ENCODE results near the gene TRIM22. TPM values are rescaled to one million over a fixed set of nuclear protein-coding genes. Genes with fewer than 3 reads are reported as not detected.
"Not testable (repeated sequence)": the region's sequence is repeated elsewhere in the genome, so short reads cannot be mapped to it uniquely, and the experiment has no call there.

The TRIM22 gene
- polyA plus RNA-seq, 4 donors: 6.9 to 10.6 (median 7.9) TPM

- no peak for DNase-seq (ENCODE audit: low read depth in 4 of 4, low spot score in 3 of 4)
Observed at GRCh38 chr11:5690216-5690615, 626 bp downstream of the TRIM22 start.

- no peak for DNase-seq (ENCODE audit: low read depth in 4 of 4, low spot score in 3 of 4)
Observed at GRCh38 chr11:5690736-5691135, 1.1 kb downstream of the TRIM22 start.

- not testable (repeated sequence) for DNase-seq (ENCODE audit: low read depth in 4 of 4, low spot score in 3 of 4)
Observed at GRCh38 chr11:5691238-5691963, 1.8 kb downstream of the TRIM22 start.

- no peak for DNase-seq (ENCODE audit: low read depth in 4 of 4, low spot score in 3 of 4)
Observed at GRCh38 chr11:5691964-5692361, 2.4 kb downstream of the TRIM22 start.

GRCh38 chr11:5694642-5695041 lies 5.1 kb downstream of the TRIM22 start:
- no peak for DNase-seq (ENCODE audit: low read depth in 4 of 4, low spot score in 3 of 4)

- no peak for DNase-seq (ENCODE audit: low read depth in 4 of 4, low spot score in 3 of 4)
Observed at GRCh38 chr11:5695580-5695979, 6.0 kb downstream of the TRIM22 start.

- no peak for DNase-seq (ENCODE audit: low read depth in 4 of 4, low spot score in 3 of 4)
Observed at GRCh38 chr11:5696210-5696609, 6.6 kb downstream of the TRIM22 start.

- no peak for DNase-seq (ENCODE audit: low read depth in 4 of 4, low spot score in 3 of 4)
Observed at GRCh38 chr11:5698281-5698680, 8.7 kb downstream of the TRIM22 start.

GRCh38 chr11:5700421-5701054 lies 10.9 kb downstream of the TRIM22 start:
- no peak for DNase-seq (ENCODE audit: low read depth in 4 of 4, low spot score in 3 of 4)

GRCh38 chr11:5701055-5701577 lies 11.5 kb downstream of the TRIM22 start:
- no peak for DNase-seq (ENCODE audit: low read depth in 4 of 4, low spot score in 3 of 4)

- no peak for DNase-seq (ENCODE audit: low read depth in 4 of 4, low spot score in 3 of 4)
Observed at GRCh38 chr11:5703741-5704536, 14.3 kb downstream of the TRIM22 start.

- DNase-seq (ENCODE audit: low read depth in 4 of 4, low spot score in 3 of 4): no peak
Observed at GRCh38 chr11:5705688-5706087, 16.1 kb downstream of the TRIM22 start.

- no peak for DNase-seq (ENCODE audit: low read depth in 4 of 4, low spot score in 3 of 4)
Observed at GRCh38 chr11:5712507-5712906, 22.9 kb downstream of the TRIM22 start.

GRCh38 chr11:5713695-5714094 lies 24.1 kb downstream of the TRIM22 start:
- no peak for DNase-seq (ENCODE audit: low read depth in 4 of 4, low spot score in 3 of 4)

GRCh38 chr11:5716518-5716917 lies 26.9 kb downstream of the TRIM22 start:
- DNase-seq (ENCODE audit: low read depth in 4 of 4, low spot score in 3 of 4): not testable (repeated sequence)

- no peak for DNase-seq (ENCODE audit: low read depth in 4 of 4, low spot score in 3 of 4)
Observed at GRCh38 chr11:5719703-5720495, 30.3 kb downstream of the TRIM22 start.

GRCh38 chr11:5722622-5723021 lies 33.0 kb downstream of the TRIM22 start:
- no peak for DNase-seq (ENCODE audit: low read depth in 4 of 4, low spot score in 3 of 4)

GRCh38 chr11:5726351-5726750 lies 36.8 kb downstream of the TRIM22 start:
- no peak for DNase-seq (ENCODE audit: low read depth in 4 of 4, low spot score in 3 of 4)

- DNase-seq (ENCODE audit: low read depth in 4 of 4, low spot score in 3 of 4): no peak
Observed at GRCh38 chr11:5727691-5728090, 38.1 kb downstream of the TRIM22 start.

- DNase-seq (ENCODE audit: low read depth in 4 of 4, low spot score in 3 of 4): no peak
Observed at GRCh38 chr11:5736396-5736795, 46.8 kb downstream of the TRIM22 start, which contains the start of gene OR56B1. OR56B1 (plus strand) TSS chr11:5736448; CDS start chr11:5736517, 69 bp downstream.

All from right renal pelvis (tissue), 4 donors.